AG09309 (cell line): ENCODE results near the gene PRPF6.
"Not testable (repeated sequence)": the region's sequence is repeated elsewhere in the genome, so short reads cannot be mapped to it uniquely, and the experiment has no call there.

Experiments used
- DNase-seq: peaks from one replicate; pipeline ENCODE4 v3.0.0-alpha.2; 2010; ENCODE audit warnings: low read depth
- H3K4me3 ChIP-seq: 2 replicates; pipeline ENCODE4 v1.5.1; 2011; ENCODE audit warnings: mild to moderate bottlenecking, low read depth, low read length, moderate library complexity; ENCODE audit not compliant: control insufficient read depth
- CTCF ChIP-seq: IDR thresholded peaks from 2 replicates; pipeline ENCODE4 v1.5.1; 2011; ENCODE audit warnings: mild to moderate bottlenecking, low read depth, low read length, inconsistent platforms; ENCODE audit not compliant: insufficient read depth, control insufficient read depth; ENCODE audit errors: missing control alignments

The PRPF6 gene

GRCh38 chr20:63958471-63958870 is 22.5 kb upstream of the PRPF6 start:
- no peak for DNase-seq
- H3K4me3 ChIP-seq: no peak overlapping the region
- no peak for TF ChIP-seq CTCF

GRCh38 chr20:63958964-63959698 is 21.8 kb upstream of the PRPF6 start:
- no peak for DNase-seq
- H3K4me3 ChIP-seq: no peak overlapping the region
- no peak for TF ChIP-seq CTCF

- DNase-seq: no peak
- no peak for TF ChIP-seq CTCF
- no peak overlapping the region for H3K4me3 ChIP-seq
Observed at GRCh38 chr20:63959699-63960075, 21.2 kb upstream of the PRPF6 start.

GRCh38 chr20:63960654-63961621 is 20.0 kb upstream of the PRPF6 start:
- not testable (repeated sequence) for DNase-seq, H3K4me3 ChIP-seq

GRCh38 chr20:63961664-63962425 is 19.1 kb upstream of the PRPF6 start:
- DNase-seq: no peak
- H3K4me3 ChIP-seq: no peak overlapping the region
- no peak for TF ChIP-seq CTCF

- TF ChIP-seq CTCF: no peak
- H3K4me3 ChIP-seq: no peak overlapping the region
- no peak for DNase-seq
Observed at GRCh38 chr20:63962426-63963347, 18.2 kb upstream of the PRPF6 start.
